ENCODE measurements around the gene APOC4. TPM values are rescaled to one million over a fixed set of nuclear protein-coding genes. Genes with fewer than 3 reads are reported as not detected.
"Not testable (repeated sequence)": the region's sequence is repeated elsewhere in the genome, so short reads cannot be mapped to it uniquely, and the experiment has no call there.

The APOC4 gene
- total RNA-seq, 1 donor from 2014 or later, result not detected

DNA sequence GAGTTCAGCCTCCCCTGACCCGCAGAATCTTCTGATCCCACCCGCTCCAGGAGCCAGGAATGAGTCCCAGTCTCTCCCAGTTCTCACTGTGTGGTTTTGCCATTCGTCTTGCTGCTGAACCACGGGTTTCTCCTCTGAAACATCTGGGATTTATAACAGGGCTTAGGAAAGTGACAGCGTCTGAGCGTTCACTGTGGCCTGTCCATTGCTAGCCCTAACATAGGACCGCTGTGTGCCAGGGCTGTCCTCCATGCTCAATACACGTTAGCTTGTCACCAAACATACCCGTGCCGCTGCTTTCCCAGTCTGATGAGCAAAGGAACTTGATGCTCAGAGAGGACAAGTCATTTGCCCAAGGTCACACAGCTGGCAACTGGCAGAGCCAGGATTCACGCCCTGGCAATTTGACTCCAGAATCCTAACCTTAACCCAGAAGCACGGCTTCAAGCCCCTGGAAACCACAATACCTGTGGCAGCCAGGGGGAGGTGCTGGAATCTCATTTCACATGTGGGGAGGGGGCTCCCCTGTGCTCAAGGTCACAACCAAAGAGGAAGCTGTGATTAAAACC, 37.5 kb upstream of the APOC4 start:
- Histone ChIP-seq H3K9ac (ENCODE audit: low read depth in 1 of 3, low read length in 3 of 3) (peak overlapping the region in 1 of 3 donors; percentile 16), H3K27ac (ENCODE audit: low read depth, low read length) (no peak overlapping the region), H3K27me3 (ENCODE audit: control insufficient read depth in 3 of 3, insufficient read depth in 3 of 3, low read length in 3 of 3) (peaks cover 20 to 31% (median 21%) of the 10 kb centered on the region in 3 donors), H3K9me3 (ENCODE audit: control insufficient read depth in 3 of 3, low read length in 3 of 3) (no peaks in the 10 kb centered on the region), H3K4me3 (ENCODE audit: low read length in 3 of 3) (no peak overlapping the region), H3K36me3 (ENCODE audit: control insufficient read depth in 3 of 3, insufficient read depth in 3 of 3, low read length in 3 of 3) (peaks cover 21 to 26% (median 26%) of the 10 kb centered on the region in 3 donors), H3K4me1 (ENCODE audit: control insufficient read depth in 3 of 3, insufficient read depth in 3 of 3, low read length in 3 of 3) (peaks cover 7 to 9% (median 8%) of the 10 kb centered on the region in 3 donors)

DNA sequence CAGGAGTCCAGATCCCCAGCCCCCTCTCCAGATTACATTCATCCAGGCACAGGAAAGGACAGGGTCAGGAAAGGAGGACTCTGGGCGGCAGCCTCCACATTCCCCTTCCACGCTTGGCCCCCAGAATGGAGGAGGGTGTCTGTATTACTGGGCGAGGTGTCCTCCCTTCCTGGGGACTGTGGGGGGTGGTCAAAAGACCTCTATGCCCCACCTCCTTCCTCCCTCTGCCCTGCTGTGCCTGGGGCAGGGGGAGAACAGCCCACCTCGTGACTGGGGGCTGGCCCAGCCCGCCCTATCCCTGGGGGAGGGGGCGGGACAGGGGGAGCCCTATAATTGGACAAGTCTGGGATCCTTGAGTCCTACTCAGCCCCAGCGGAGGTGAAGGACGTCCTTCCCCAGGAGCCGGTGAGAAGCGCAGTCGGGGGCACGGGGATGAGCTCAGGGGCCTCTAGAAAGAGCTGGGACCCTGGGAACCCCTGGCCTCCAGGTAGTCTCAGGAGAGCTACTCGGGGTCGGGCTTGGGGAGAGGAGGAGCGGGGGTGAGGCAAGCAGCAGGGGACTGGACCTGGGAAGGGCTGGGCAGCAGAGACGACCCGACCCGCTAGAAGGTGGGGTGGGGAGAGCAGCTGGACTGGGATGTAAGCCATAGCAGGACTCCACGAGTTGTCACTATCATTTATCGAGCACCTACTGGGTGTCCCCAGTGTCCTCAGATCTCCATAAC, 36.4 kb upstream of the APOC4 start, which contains the start of gene APOE:
Gene APOE (plus strand): TSS at position 360 of the 724 bp plus-strand sequence. CDS start 829 bp downstream, outside the sequence.
- Histone ChIP-seq H3K27me3 (ENCODE audit: control insufficient read depth in 3 of 3, insufficient read depth in 3 of 3, low read length in 3 of 3) (peaks cover 20 to 31% (median 21%) of the 10 kb centered on the region in 3 donors), H3K36me3 (ENCODE audit: control insufficient read depth in 3 of 3, insufficient read depth in 3 of 3, low read length in 3 of 3) (peaks cover 13 to 18% (median 17%) of the 10 kb centered on the region in 3 donors), H3K9ac (ENCODE audit: low read depth in 1 of 3, low read length in 3 of 3) (peak within 1 kb of the TSS in 2 of 3 donors; percentile 14 to 16), H3K27ac (ENCODE audit: low read depth, low read length) (peak within 1 kb of the TSS; percentile 12), H3K4me3 (ENCODE audit: low read length in 3 of 3) (peak within 1 kb of the TSS in 2 of 3 donors; percentile 40 to 48), H3K9me3 (ENCODE audit: control insufficient read depth in 3 of 3, low read length in 3 of 3) (no peaks in the 10 kb centered on the region), H3K4me1 (ENCODE audit: control insufficient read depth in 3 of 3, insufficient read depth in 3 of 3, low read length in 3 of 3) (peaks cover 7 to 9% (median 8%) of the 10 kb centered on the region in 3 donors)

DNA sequence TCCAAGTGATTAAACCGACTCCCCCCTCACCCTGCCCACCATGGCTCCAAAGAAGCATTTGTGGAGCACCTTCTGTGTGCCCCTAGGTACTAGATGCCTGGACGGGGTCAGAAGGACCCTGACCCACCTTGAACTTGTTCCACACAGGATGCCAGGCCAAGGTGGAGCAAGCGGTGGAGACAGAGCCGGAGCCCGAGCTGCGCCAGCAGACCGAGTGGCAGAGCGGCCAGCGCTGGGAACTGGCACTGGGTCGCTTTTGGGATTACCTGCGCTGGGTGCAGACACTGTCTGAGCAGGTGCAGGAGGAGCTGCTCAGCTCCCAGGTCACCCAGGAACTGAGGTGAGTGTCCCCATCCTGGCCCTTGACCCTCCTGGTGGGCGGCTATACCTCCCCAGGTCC, 34.4 kb upstream of the APOC4 start:
- Histone ChIP-seq H3K36me3 (ENCODE audit: control insufficient read depth in 3 of 3, insufficient read depth in 3 of 3, low read length in 3 of 3) (peaks cover 3 to 5% (median 3%) of the 10 kb centered on the region in 3 donors), H3K9ac (ENCODE audit: low read depth in 1 of 3, low read length in 3 of 3) (no peak overlapping the region), H3K4me1 (ENCODE audit: control insufficient read depth in 3 of 3, insufficient read depth in 3 of 3, low read length in 3 of 3) (peaks cover 13 to 18% (median 15%) of the 10 kb centered on the region in 3 donors), H3K27me3 (ENCODE audit: control insufficient read depth in 3 of 3, insufficient read depth in 3 of 3, low read length in 3 of 3) (peaks cover 20 to 48% (median 31%) of the 10 kb centered on the region in 3 donors), H3K9me3 (ENCODE audit: control insufficient read depth in 3 of 3, low read length in 3 of 3) (no peaks in the 10 kb centered on the region), H3K4me3 (ENCODE audit: low read length in 3 of 3) (no peak overlapping the region), H3K27ac (ENCODE audit: low read depth, low read length) (no peak overlapping the region)

DNA sequence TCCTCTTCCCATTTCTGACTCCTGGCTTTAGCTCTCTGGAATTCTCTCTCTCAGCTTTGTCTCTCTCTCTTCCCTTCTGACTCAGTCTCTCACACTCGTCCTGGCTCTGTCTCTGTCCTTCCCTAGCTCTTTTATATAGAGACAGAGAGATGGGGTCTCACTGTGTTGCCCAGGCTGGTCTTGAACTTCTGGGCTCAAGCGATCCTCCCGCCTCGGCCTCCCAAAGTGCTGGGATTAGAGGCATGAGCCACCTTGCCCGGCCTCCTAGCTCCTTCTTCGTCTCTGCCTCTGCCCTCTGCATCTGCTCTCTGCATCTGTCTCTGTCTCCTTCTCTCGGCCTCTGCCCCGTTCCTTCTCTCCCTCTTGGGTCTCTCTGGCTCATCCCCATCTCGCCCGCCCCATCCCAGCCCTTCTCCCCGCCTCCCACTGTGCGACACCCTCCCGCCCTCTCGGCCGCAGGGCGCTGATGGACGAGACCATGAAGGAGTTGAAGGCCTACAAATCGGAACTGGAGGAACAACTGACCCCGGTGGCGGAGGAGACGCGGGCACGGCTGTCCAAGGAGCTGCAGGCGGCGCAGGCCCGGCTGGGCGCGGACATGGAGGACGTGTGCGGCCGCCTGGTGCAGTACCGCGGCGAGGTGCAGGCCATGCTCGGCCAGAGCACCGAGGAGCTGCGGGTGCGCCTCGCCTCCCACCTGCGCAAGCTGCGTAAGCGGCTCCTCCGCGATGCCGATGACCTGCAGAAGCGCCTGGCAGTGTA, 33.8 kb upstream of the APOC4 start:
- no peaks in the 10 kb centered on the region for H3K36me3 ChIP-seq (ENCODE audit: control insufficient read depth in 3 of 3, insufficient read depth in 3 of 3, low read length in 3 of 3)
- H3K9ac ChIP-seq (ENCODE audit: low read depth in 1 of 3, low read length in 3 of 3), result no peak overlapping the region
- H3K4me1 ChIP-seq (ENCODE audit: control insufficient read depth in 3 of 3, insufficient read depth in 3 of 3, low read length in 3 of 3), result peaks cover 16 to 23% (median 18%) of the 10 kb centered on the region in 3 donors
- no peaks in the 10 kb centered on the region for H3K9me3 ChIP-seq (ENCODE audit: control insufficient read depth in 3 of 3, low read length in 3 of 3)
- H3K27me3 ChIP-seq (ENCODE audit: control insufficient read depth in 3 of 3, insufficient read depth in 3 of 3, low read length in 3 of 3), result peaks cover 20 to 53% (median 31%) of the 10 kb centered on the region in 3 donors
- no peak overlapping the region for H3K27ac ChIP-seq (ENCODE audit: low read depth, low read length)
- H3K4me3 ChIP-seq (ENCODE audit: low read length in 3 of 3), result no peak overlapping the region

DNA sequence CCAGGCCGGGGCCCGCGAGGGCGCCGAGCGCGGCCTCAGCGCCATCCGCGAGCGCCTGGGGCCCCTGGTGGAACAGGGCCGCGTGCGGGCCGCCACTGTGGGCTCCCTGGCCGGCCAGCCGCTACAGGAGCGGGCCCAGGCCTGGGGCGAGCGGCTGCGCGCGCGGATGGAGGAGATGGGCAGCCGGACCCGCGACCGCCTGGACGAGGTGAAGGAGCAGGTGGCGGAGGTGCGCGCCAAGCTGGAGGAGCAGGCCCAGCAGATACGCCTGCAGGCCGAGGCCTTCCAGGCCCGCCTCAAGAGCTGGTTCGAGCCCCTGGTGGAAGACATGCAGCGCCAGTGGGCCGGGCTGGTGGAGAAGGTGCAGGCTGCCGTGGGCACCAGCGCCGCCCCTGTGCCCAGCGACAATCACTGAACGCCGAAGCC, 33.2 kb upstream of the APOC4 start:
- Histone ChIP-seq H3K27ac (ENCODE audit: low read depth, low read length) (no peak overlapping the region), H3K27me3 (ENCODE audit: control insufficient read depth in 3 of 3, insufficient read depth in 3 of 3, low read length in 3 of 3) (peaks cover 20 to 53% (median 31%) of the 10 kb centered on the region in 3 donors), H3K36me3 (ENCODE audit: control insufficient read depth in 3 of 3, insufficient read depth in 3 of 3, low read length in 3 of 3) (no peaks in the 10 kb centered on the region), H3K4me3 (ENCODE audit: low read length in 3 of 3) (no peak overlapping the region), H3K9me3 (ENCODE audit: control insufficient read depth in 3 of 3, low read length in 3 of 3) (no peaks in the 10 kb centered on the region), H3K9ac (ENCODE audit: low read depth in 1 of 3, low read length in 3 of 3) (no peak overlapping the region), H3K4me1 (ENCODE audit: control insufficient read depth in 3 of 3, insufficient read depth in 3 of 3, low read length in 3 of 3) (peaks cover 14 to 21% (median 16%) of the 10 kb centered on the region in 3 donors)

DNA sequence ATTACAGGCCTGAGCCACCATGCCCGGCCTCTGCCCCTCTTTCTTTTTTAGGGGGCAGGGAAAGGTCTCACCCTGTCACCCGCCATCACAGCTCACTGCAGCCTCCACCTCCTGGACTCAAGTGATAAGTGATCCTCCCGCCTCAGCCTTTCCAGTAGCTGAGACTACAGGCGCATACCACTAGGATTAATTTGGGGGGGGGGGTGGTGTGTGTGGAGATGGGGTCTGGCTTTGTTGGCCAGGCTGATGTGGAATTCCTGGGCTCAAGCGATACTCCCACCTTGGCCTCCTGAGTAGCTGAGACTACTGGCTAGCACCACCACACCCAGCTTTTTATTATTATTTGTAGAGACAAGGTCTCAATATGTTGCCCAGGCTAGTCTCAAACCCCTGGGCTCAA, 32.3 kb upstream of the APOC4 start:
- Histone ChIP-seq H3K36me3 (ENCODE audit: control insufficient read depth in 3 of 3, insufficient read depth in 3 of 3, low read length in 3 of 3) (no peaks in the 10 kb centered on the region), H3K4me1 (ENCODE audit: control insufficient read depth in 3 of 3, insufficient read depth in 3 of 3, low read length in 3 of 3) (peaks cover 17 to 25% (median 19%) of the 10 kb centered on the region in 3 donors), H3K4me3 (ENCODE audit: low read length in 3 of 3) (no peak overlapping the region), H3K27me3 (ENCODE audit: control insufficient read depth in 3 of 3, insufficient read depth in 3 of 3, low read length in 3 of 3) (peaks cover 17 to 48% (median 31%) of the 10 kb centered on the region in 3 donors), H3K27ac (ENCODE audit: low read depth, low read length) (no peak overlapping the region), H3K9me3 (ENCODE audit: control insufficient read depth in 3 of 3, low read length in 3 of 3) (no peaks in the 10 kb centered on the region), H3K9ac (ENCODE audit: low read depth in 1 of 3, low read length in 3 of 3) (no peak overlapping the region)

DNA sequence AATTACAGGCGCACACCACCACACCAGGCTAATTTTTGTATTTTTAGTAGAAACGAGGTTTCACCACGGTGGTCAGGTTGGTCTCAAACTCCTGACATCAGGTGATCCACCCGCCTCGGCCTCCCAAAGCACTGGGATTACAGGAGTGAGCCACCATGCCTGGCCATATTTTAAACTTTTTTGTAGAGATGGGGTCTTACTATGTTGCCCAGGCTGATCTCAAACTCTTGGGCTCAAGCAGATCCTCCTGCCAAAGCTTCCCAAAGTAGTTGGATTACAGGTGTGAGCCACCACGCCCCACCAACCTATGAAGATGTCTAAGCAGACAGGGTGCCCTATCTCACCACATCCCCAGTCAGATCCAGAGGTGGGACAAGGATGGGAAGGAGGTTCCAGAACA, 30.1 kb upstream of the APOC4 start:
- not testable (repeated sequence) for H3K27ac ChIP-seq (ENCODE audit: low read depth, low read length); H3K4me3 ChIP-seq (ENCODE audit: low read length in 3 of 3); H3K9me3 ChIP-seq (ENCODE audit: control insufficient read depth in 3 of 3, low read length in 3 of 3); H3K36me3 ChIP-seq (ENCODE audit: control insufficient read depth in 3 of 3, insufficient read depth in 3 of 3, low read length in 3 of 3); H3K9ac ChIP-seq (ENCODE audit: low read depth in 1 of 3, low read length in 3 of 3)
- Histone ChIP-seq H3K4me1 (ENCODE audit: control insufficient read depth in 3 of 3, insufficient read depth in 3 of 3, low read length in 3 of 3) (peaks cover 16 to 30% (median 17%) of the 10 kb centered on the region in 3 donors), H3K27me3 (ENCODE audit: control insufficient read depth in 3 of 3, insufficient read depth in 3 of 3, low read length in 3 of 3) (peaks cover 0 to 30% (median 17%) of the 10 kb centered on the region in 3 donors)

DNA sequence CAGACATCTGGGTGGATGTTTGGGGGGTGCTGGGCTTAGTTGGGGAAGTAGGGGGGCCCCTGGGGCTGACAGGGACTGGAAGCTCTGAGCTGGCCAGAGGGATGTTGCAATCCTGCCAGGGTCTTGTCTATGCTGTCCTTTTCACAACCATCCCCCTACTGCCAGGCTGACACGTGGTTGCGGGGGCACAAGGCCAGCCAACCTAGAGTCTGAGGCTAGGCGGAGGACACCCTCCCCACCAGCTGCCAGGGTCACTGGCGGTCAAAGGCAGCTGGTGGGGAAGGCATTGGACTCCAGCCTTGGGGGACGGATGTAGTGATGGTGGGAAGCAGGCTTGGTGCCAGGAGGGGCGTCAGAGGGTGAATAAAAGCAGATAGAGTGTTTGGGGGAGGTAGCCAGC, 29.2 kb upstream of the APOC4 start:
- H3K9me3 ChIP-seq (ENCODE audit: control insufficient read depth in 3 of 3, low read length in 3 of 3), result no peaks in the 10 kb centered on the region
- no peaks in the 10 kb centered on the region for H3K36me3 ChIP-seq (ENCODE audit: control insufficient read depth in 3 of 3, insufficient read depth in 3 of 3, low read length in 3 of 3)
- H3K27me3 ChIP-seq (ENCODE audit: control insufficient read depth in 3 of 3, insufficient read depth in 3 of 3, low read length in 3 of 3), result peaks cover 0 to 22% (median 11%) of the 10 kb centered on the region in 3 donors
- H3K9ac ChIP-seq (ENCODE audit: low read depth in 1 of 3, low read length in 3 of 3), result no peak overlapping the region
- H3K27ac ChIP-seq (ENCODE audit: low read depth, low read length), result no peak overlapping the region
- H3K4me1 ChIP-seq (ENCODE audit: control insufficient read depth in 3 of 3, insufficient read depth in 3 of 3, low read length in 3 of 3), result peaks cover 16 to 26% (median 17%) of the 10 kb centered on the region in 3 donors
- H3K4me3 ChIP-seq (ENCODE audit: low read length in 3 of 3), result no peak overlapping the region

DNA sequence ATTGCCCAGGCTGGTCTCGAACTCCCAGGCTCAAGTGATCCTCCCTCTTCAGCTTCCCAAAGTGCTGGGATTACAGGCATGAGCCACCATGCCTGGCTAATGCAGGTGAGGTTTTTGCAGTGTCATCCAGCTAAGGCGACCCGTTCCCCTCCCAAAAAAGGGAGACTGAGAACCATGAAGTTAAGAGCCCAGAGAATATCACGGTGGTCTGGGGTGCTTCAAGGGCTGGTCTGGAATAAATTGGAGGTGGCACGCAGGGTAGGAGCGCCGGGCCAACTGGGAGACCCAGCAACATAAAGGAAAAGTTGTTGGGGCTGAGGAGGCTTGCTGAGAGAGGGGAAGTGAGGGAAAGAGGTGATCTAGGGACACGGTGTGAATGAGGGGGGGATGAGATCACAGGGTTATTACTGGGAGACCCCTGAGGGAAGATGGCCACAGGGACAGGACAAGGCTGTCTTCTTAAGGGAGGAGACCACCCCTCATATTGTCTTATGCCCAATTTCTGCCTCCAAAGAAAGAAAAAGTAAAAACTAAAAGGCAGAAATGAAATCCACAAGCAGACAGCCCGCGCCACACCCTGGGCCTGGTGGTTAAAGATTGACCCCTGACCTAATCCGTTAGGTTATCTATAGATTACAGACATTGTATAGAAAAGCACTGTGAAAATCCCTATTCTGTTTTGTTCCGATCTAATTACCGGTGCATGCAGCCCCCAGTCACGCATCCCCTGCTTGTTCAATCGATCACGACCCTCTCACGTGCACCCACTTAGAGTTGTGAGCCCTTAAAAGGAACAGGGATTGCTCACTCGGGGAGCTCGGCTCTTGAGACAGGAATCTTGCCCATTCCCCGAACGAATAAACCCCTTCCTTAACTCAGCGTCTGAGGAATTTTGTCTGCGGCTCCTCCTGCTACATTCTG, 28.3 kb upstream of the APOC4 start:
- not testable (repeated sequence) for H3K36me3 ChIP-seq (ENCODE audit: control insufficient read depth in 3 of 3, insufficient read depth in 3 of 3, low read length in 3 of 3); H3K27ac ChIP-seq (ENCODE audit: low read depth, low read length); H3K9me3 ChIP-seq (ENCODE audit: control insufficient read depth in 3 of 3, low read length in 3 of 3)
- Histone ChIP-seq H3K4me1 (ENCODE audit: control insufficient read depth in 3 of 3, insufficient read depth in 3 of 3, low read length in 3 of 3) (peaks cover 16 to 26% (median 17%) of the 10 kb centered on the region in 3 donors), H3K27me3 (ENCODE audit: control insufficient read depth in 3 of 3, insufficient read depth in 3 of 3, low read length in 3 of 3) (peaks cover 0 to 21% (median 10%) of the 10 kb centered on the region in 3 donors), H3K9ac (ENCODE audit: low read depth in 1 of 3, low read length in 3 of 3) (peak overlapping the region in 1 of 3 donors; percentile 60), H3K4me3 (ENCODE audit: low read length in 3 of 3) (peak overlapping the region in 2 of 3 donors; percentile 57 to 70)

Data from skeletal muscle tissue (tissue), 4 donors.